Middle frontal gyrus (tissue), 1 donor: ENCODE measurements around the gene IL12RB2.

ENCODE experiments used
- DNase-seq: peaks from one replicate; pipeline ENCODE4 v3.0.0-alpha.2; 2015; ENCODE audit warnings: low spot score; ENCODE audit errors: extremely low spot score

The IL12RB2 gene

GRCh38 chr1:67307251-67308060 is at the start of gene IL12RB2:
Gene IL12RB2 (plus strand): TSS chr1:67307873. CDS start chr1:67320369, 12,496 bp downstream.
- DNase-seq, result no peak

- no peak for DNase-seq
Observed at GRCh38 chr1:67261680-67262079, 46.0 kb upstream of the IL12RB2 start.

- DNase-seq, result no peak
Observed at GRCh38 chr1:67262735-67263134, 44.9 kb upstream of the IL12RB2 start.

GRCh38 chr1:67264152-67264551 is 43.5 kb upstream of the IL12RB2 start:
- no peak for DNase-seq

GRCh38 chr1:67264899-67265298 is 42.8 kb upstream of the IL12RB2 start:
- DNase-seq, result no peak

GRCh38 chr1:67269061-67269460 is 38.6 kb upstream of the IL12RB2 start:
- DNase-seq, result no peak

- DNase-seq, result no peak
Observed at GRCh38 chr1:67270541-67270940, 37.1 kb upstream of the IL12RB2 start.

GRCh38 chr1:67273591-67273990 is 34.1 kb upstream of the IL12RB2 start:
- DNase-seq, result no peak

GRCh38 chr1:67274623-67275325 is 32.9 kb upstream of the IL12RB2 start:
- DNase-seq, result no peak

- no peak for DNase-seq
Observed at GRCh38 chr1:67280696-67281095, 27.0 kb upstream of the IL12RB2 start.

GRCh38 chr1:67281244-67281643 is 26.4 kb upstream of the IL12RB2 start:
- DNase-seq, result no peak

GRCh38 chr1:67285780-67286488 is 21.7 kb upstream of the IL12RB2 start:
- DNase-seq, result no peak

GRCh38 chr1:67290236-67290635 is 17.4 kb upstream of the IL12RB2 start:
- DNase-seq, result no peak

GRCh38 chr1:67294836-67295617 is 12.6 kb upstream of the IL12RB2 start:
- DNase-seq, result no peak

GRCh38 chr1:67298762-67299161 is 8.9 kb upstream of the IL12RB2 start:
- DNase-seq, result no peak

- DNase-seq, result no peak
Observed at GRCh38 chr1:67299296-67299695, 8.4 kb upstream of the IL12RB2 start.

- DNase-seq, result no peak
Observed at GRCh38 chr1:67300561-67300960, 7.1 kb upstream of the IL12RB2 start.

GRCh38 chr1:67304023-67304422 is 3.6 kb upstream of the IL12RB2 start:
- no peak for DNase-seq

GRCh38 chr1:67306547-67306946 is 1.1 kb upstream of the IL12RB2 start:
- DNase-seq, result no peak

- no peak for DNase-seq
Observed at GRCh38 chr1:67308136-67308535, 463 bp downstream of the IL12RB2 start.

GRCh38 chr1:67312615-67313014 is 4.9 kb downstream of the IL12RB2 start:
- no peak for DNase-seq
